ENCODE results near the gene CYP4F22.
A peak's percentile ranks its signal among the peaks of the same experiment; 100 is the strongest.

The CYP4F22 gene

GRCh38 chr19:15584095-15584494, 75.8 kb downstream of the CYP4F22 start:
- no peak overlapping the region for H2AFZ ChIP-seq (ENCODE audit: low read depth)

GRCh38 chr19:15584541-15585115, 76.3 kb downstream of the CYP4F22 start:
- H4K20me1 ChIP-seq (ENCODE audit: insufficient read depth), result no peaks in the 10 kb centered on the region
- no peaks in the 10 kb centered on the region for H3K79me2 ChIP-seq (ENCODE audit: insufficient read depth, low read depth)
- H3K9ac ChIP-seq, result no peak overlapping the region
- H3K27ac ChIP-seq, result no peak overlapping the region
- no peaks in the 10 kb centered on the region for H3K36me3 ChIP-seq (ENCODE audit: insufficient read depth)
- H3K4me3 ChIP-seq (IDR thresholded peaks at IDR 0.05; ENCODE audit: insufficient read depth, low read depth, low read length), result no peak overlapping the region
- H3K27me3 ChIP-seq (ENCODE audit: insufficient read depth, low read depth), result peaks cover 16% of the 10 kb centered on the region; the same call in 1 of the 2 replicates
- peak; percentile 89 for TF ChIP-seq CTCF (conservative IDR thresholded peaks at IDR 0.05; ENCODE audit: low read depth, low read length)
- no peak overlapping the region for H3K4me2 ChIP-seq
- no peak overlapping the region for H2AFZ ChIP-seq (ENCODE audit: low read depth)
- H3K4me1 ChIP-seq (ENCODE audit: low read depth, poor library complexity, severe bottlenecking), result no peaks in the 10 kb centered on the region

More at GRCh38 chr19:15584095-15584494, 75.8 kb downstream of the CYP4F22 start:
- Histone ChIP-seq H3K27me3 (ENCODE audit: insufficient read depth, low read depth) (peaks cover 16% of the 10 kb centered on the region; the same call in 1 of the 2 replicates), H3K4me1 (ENCODE audit: low read depth, poor library complexity, severe bottlenecking) (no peaks in the 10 kb centered on the region), H3K4me3 (IDR thresholded peaks at IDR 0.05; ENCODE audit: insufficient read depth, low read depth, low read length) (no peak overlapping the region), H3K27ac (no peak overlapping the region), H3K9ac (no peak overlapping the region), H3K4me2 (no peak overlapping the region), H4K20me1 (ENCODE audit: insufficient read depth) (no peaks in the 10 kb centered on the region), H3K36me3 (ENCODE audit: insufficient read depth) (no peaks in the 10 kb centered on the region), H3K79me2 (ENCODE audit: insufficient read depth, low read depth) (no peaks in the 10 kb centered on the region)
- no peak for TF ChIP-seq CTCF (conservative IDR thresholded peaks at IDR 0.05; ENCODE audit: low read depth, low read length)

DNA sequence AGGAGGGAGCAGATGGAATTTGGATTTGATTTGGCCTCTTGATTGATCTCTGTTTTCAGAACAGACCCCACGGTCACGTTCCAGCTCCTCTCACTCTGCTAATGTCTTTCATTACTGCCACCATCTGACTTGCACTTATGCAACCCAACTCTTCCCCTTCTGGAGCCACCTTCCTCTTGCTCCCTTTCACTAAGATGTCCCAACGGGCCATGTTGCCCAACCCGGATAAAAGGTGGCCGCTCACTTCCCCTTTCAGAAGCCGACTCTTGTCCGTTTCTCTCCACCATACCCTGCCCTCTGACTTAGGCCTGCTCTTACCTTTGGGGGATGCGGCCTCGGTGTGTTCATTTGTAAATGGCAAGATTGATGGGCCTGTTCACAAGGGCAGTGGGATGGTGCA, 79.3 kb downstream of the CYP4F22 start:
- H3K79me2 ChIP-seq (ENCODE audit: insufficient read depth, low read depth), result no peaks in the 10 kb centered on the region
- no peak for TF ChIP-seq CTCF (conservative IDR thresholded peaks at IDR 0.05; ENCODE audit: low read depth, low read length)
- H3K4me2 ChIP-seq, result no peak overlapping the region
- no peaks in the 10 kb centered on the region; the same call in 1 of the 2 replicates for H3K27me3 ChIP-seq (ENCODE audit: insufficient read depth, low read depth)
- H3K4me3 ChIP-seq (IDR thresholded peaks at IDR 0.05; ENCODE audit: insufficient read depth, low read depth, low read length), result no peak overlapping the region
- no peaks in the 10 kb centered on the region for H4K20me1 ChIP-seq (ENCODE audit: insufficient read depth)
- no peak overlapping the region for H3K27ac ChIP-seq
- H2AFZ ChIP-seq (ENCODE audit: low read depth), result no peak overlapping the region
- H3K4me1 ChIP-seq (ENCODE audit: low read depth, poor library complexity, severe bottlenecking), result no peaks in the 10 kb centered on the region
- H3K36me3 ChIP-seq (ENCODE audit: insufficient read depth), result no peaks in the 10 kb centered on the region
- no peak overlapping the region for H3K9ac ChIP-seq

DNA sequence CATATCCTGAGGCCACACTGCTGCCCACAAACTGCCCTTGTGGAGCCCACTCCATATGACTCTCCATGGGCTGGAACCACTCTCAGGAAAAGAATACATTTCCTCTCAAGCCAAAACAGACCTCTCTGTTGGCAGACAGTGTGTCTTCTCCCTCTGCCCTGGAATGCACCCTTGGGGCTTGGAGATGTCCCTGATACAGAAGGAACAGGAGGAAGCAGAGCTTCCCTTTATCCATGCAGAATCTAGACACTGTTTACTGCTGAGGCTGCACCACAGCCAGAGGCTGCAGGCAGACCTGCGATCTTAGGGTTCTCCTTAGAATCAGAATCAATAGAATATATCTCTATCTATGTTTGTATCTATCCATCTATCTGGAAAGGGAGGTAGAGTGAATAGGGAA, 79.9 kb downstream of the CYP4F22 start:
- H3K36me3 ChIP-seq (ENCODE audit: insufficient read depth), result no peaks in the 10 kb centered on the region
- no peaks in the 10 kb centered on the region; the same call in 1 of the 2 replicates for H3K27me3 ChIP-seq (ENCODE audit: insufficient read depth, low read depth)
- no peaks in the 10 kb centered on the region for H3K4me1 ChIP-seq (ENCODE audit: low read depth, poor library complexity, severe bottlenecking)
- TF ChIP-seq CTCF (conservative IDR thresholded peaks at IDR 0.05; ENCODE audit: low read depth, low read length), result no peak
- H2AFZ ChIP-seq (ENCODE audit: low read depth), result no peak overlapping the region
- no peak overlapping the region for H3K4me2 ChIP-seq
- no peak overlapping the region for H3K9ac ChIP-seq
- H3K27ac ChIP-seq, result no peak overlapping the region
- H4K20me1 ChIP-seq (ENCODE audit: insufficient read depth), result no peaks in the 10 kb centered on the region
- H3K4me3 ChIP-seq (IDR thresholded peaks at IDR 0.05; ENCODE audit: insufficient read depth, low read depth, low read length), result no peak overlapping the region
- no peaks in the 10 kb centered on the region for H3K79me2 ChIP-seq (ENCODE audit: insufficient read depth, low read depth)

Measured in KMS-11 (cell line).